Upper lobe of right lung (tissue), 1 donor: ENCODE measurements around the gene RETREG1. TPM values are rescaled to one million over a fixed set of nuclear protein-coding genes. Genes with fewer than 3 reads are reported as not detected.

Source experiments
- ATAC-seq: fragments of 200-7000 bp; cut with Tn5 transposase; one replicate; pipeline ENCODE4 v1.9.1; 2020; ENCODE audit warnings: mild to moderate bottlenecking, moderate library complexity
- DNase-seq: peaks from one replicate; pipeline ENCODE4 v3.0.0-alpha.2; 2020
- H3K27ac ChIP-seq: fragments of 200-600 bp; one replicate; pipeline ENCODE4 v1.8.0; 2022
- H3K27me3 ChIP-seq: fragments of 200-600 bp; one replicate; pipeline ENCODE4 v1.8.0; 2022; ENCODE audit warnings: mild to moderate bottlenecking
- H3K36me3 ChIP-seq: fragments of 200-600 bp; one replicate; pipeline ENCODE4 v1.8.0; 2022
- H3K4me1 ChIP-seq: fragments of 200-600 bp; one replicate; pipeline ENCODE4 v1.8.0; 2022
- H3K4me3 ChIP-seq: fragments of 200-600 bp; one replicate; pipeline ENCODE4 v1.8.0; 2022; ENCODE audit warnings: mild to moderate bottlenecking
- H3K9me3 ChIP-seq: fragments of 200-600 bp; one replicate; pipeline ENCODE4 v1.8.0; 2022
- intact Hi-C: fragments of 100-400 bp; cut with DNase I; formaldehyde crosslinking; loops from one replicate; pipeline ENCODE4 v1.11.0; 2022
- long read RNA-seq: library from polyadenylated mRNA; unstranded; transcript quantifications from one replicate; pipeline ENCODE4 v2.0.0, GENCODE V29; 2021
- total RNA-seq: library from RNA; stranded (reverse); fragmentation: NEBNext Ultra II Directional; extraction: Animal tissue kit (Norgen Biotek cat#: 25700); gene quantifications from one replicate; pipeline ENCODE4 v1.2.1, GENCODE V29; 2021
- TF ChIP-seq, protein P1 (sequence below): fragments of 200-600 bp; IDR thresholded peaks from one replicate; pipeline ENCODE4 v1.8.0; 2022; ENCODE audit warnings: antibody characterized with exemption
- donor health status: DM: no; HTN: yes; CAD: no; lungs with severe emphysema.

The RETREG1 gene
- total RNA-seq = 22.8 TPM
- long read RNA-seq, transcript RETREG1-202 (7 exons, 3,145 nt) = minor isoform, 11 of 35 reads
- long read RNA-seq, transcript RETREG1-201 (9 exons, 3,268 nt) = major isoform, 16 of 35 reads
- long read RNA-seq, partial matches to known transcripts = 2 of 35 reads
- long read RNA-seq, other reads (novel, unspliced or antisense) = 6 of 35 reads

- DNase-seq = peak; percentile 88
- Histone ChIP-seq H3K4me1 (peaks cover 8% of the 10 kb centered on the region), H3K9me3 (no peaks in the 10 kb centered on the region), H3K36me3 (no peaks in the 10 kb centered on the region), H3K4me3 (peak within 1 kb of the TSS; percentile 69), H3K27me3 (no peaks in the 10 kb centered on the region), H3K27ac (peak within 1 kb of the TSS; percentile 33)
- TF ChIP-seq, protein P1, sequence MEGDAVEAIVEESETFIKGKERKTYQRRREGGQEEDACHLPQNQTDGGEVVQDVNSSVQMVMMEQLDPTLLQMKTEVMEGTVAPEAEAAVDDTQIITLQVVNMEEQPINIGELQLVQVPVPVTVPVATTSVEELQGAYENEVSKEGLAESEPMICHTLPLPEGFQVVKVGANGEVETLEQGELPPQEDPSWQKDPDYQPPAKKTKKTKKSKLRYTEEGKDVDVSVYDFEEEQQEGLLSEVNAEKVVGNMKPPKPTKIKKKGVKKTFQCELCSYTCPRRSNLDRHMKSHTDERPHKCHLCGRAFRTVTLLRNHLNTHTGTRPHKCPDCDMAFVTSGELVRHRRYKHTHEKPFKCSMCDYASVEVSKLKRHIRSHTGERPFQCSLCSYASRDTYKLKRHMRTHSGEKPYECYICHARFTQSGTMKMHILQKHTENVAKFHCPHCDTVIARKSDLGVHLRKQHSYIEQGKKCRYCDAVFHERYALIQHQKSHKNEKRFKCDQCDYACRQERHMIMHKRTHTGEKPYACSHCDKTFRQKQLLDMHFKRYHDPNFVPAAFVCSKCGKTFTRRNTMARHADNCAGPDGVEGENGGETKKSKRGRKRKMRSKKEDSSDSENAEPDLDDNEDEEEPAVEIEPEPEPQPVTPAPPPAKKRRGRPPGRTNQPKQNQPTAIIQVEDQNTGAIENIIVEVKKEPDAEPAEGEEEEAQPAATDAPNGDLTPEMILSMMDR = no peak
- intact Hi-C loops = no loop called here
- peak; percentile 94 for ATAC-seq
Measured at GRCh38 chr5:16616536-16617273, at the start of gene RETREG1. RETREG1 (minus strand) TSS chr5:16616997; CDS start chr5:16616971, 26 bp downstream.

- H3K27me3 ChIP-seq = no peaks in the 10 kb centered on the region
- DNase-seq (no peak), ATAC-seq (no peak)
- intact Hi-C loops = no loop called here
- no peaks in the 10 kb centered on the region for H3K9me3 ChIP-seq
- H3K4me3 ChIP-seq = no peak overlapping the region
- H3K4me1 ChIP-seq = peaks cover 12% of the 10 kb centered on the region
- no peak overlapping the region for H3K27ac ChIP-seq
- TF ChIP-seq, protein P1 = no peak
- peaks cover 64% of the 10 kb centered on the region for H3K36me3 ChIP-seq
Measured at GRCh38 chr5:16666130-16666882, 49.5 kb upstream of the RETREG1 start.

DNA sequence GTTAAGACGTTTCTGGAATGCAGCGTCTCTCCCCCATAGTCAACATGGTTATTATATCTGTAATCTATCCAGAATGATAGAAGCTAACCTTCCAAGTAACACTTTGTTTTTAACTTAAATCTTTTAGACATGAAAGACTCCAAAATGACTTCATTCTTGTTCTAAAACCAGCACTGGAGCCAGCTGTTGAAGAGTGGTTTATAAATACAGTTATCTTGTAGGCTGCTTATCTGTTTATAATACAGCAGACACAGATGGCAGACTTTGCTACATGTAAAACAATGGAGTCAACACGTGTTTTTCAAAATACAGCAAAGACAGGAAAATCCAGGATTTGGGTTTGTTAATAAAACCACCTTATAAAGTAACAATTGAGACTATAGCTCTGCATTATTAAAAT is 48.8 kb upstream of the RETREG1 start:
- Histone ChIP-seq H3K36me3 (peaks cover 57% of the 10 kb centered on the region), H3K9me3 (no peaks in the 10 kb centered on the region), H3K27me3 (no peaks in the 10 kb centered on the region), H3K4me3 (no peak overlapping the region), H3K4me1 (peaks cover 12% of the 10 kb centered on the region), H3K27ac (no peak overlapping the region)
- intact Hi-C loops = no loop called here
- TF ChIP-seq, protein P1 = no peak
- no peak for DNase-seq
- no peak for ATAC-seq

DNA sequence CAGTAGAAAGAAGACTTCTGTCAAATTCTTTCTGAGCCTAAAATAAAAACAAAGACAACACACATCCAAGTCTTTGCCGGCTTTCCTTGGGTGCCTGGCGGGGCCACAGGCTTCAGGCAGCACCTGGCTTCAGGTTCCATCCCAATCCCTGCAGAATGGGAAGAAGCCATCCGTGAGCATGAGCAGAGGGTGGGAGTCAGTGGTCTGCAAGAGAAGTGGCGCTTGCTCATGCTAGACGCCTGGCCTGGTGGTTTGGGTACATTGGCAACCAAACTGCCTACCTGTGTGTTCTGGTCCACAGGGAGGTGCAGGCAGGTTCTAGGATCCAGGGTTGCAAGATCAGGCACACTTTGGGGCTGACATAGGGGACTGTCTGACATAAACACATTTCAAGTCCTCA is 47.6 kb upstream of the RETREG1 start:
- Histone ChIP-seq H3K27me3 (no peaks in the 10 kb centered on the region), H3K9me3 (no peaks in the 10 kb centered on the region), H3K36me3 (peaks cover 48% of the 10 kb centered on the region), H3K27ac (no peak overlapping the region), H3K4me3 (no peak overlapping the region), H3K4me1 (peaks cover 6% of the 10 kb centered on the region)
- intact Hi-C loops = no loop called here
- TF ChIP-seq, protein P1 = no peak
- no peak for DNase-seq
- no peak for ATAC-seq

DNA sequence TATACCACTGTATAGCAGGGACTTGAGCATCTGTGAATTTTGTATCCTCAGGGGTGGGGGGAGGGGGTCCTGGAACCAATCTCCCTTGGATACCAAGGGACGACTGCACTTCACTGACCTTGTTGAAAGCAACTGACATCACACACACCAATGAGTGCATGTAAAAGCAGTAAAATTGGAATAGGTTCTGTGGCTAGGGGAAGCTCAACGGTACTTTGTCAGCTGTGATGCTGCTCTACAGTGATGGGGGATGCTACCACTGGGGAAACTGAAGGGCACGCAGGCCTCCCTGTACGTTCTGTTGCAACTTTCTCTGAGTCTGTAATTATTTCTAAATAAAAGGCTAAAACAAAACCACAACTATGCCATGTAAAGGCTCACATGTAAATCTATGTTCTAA is 47.0 kb upstream of the RETREG1 start:
- peaks cover 3% of the 10 kb centered on the region for H3K4me1 ChIP-seq
- peaks cover 42% of the 10 kb centered on the region for H3K36me3 ChIP-seq
- TF ChIP-seq, protein P1 = no peak
- ATAC-seq (no peak), DNase-seq (no peak)
- intact Hi-C loops = no loop called here
- H3K4me3 ChIP-seq = no peak overlapping the region
- H3K27ac ChIP-seq = no peak overlapping the region
- no peaks in the 10 kb centered on the region for H3K9me3 ChIP-seq
- no peaks in the 10 kb centered on the region for H3K27me3 ChIP-seq
